ENCODE measurements around the gene GCNT4.

Gene GCNT4

DNA sequence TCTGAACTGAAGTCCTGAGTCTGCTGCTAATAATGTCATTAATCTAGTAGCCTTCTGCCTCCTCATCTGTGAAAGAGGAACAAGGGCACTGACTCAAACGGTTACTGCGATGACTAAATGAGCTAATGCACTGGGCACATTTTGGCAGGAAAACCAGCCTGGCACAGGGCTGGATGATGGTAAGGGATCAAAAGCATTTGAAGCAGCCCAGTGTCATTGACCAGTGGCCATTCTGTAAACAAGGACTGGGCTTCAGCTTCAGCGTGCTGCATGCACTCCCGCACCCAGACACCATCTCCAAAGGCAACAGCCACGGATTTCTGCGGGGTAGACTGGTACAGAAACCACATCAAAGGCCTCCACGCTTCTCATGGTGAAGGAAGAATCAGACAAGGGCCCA is 8.0 kb downstream of the GCNT4 start:
- no peak for TF ChIP-seq FOXP2 (optimal IDR thresholded peaks at IDR 0.05; ENCODE audit: borderline replicate concordance, extremely low read depth, extremely low read length, insufficient read depth)
- no peak for TF ChIP-seq TAF1 (IDR thresholded peaks at IDR 0.05; ENCODE audit: borderline replicate concordance, insufficient read depth, low read length)
- TF ChIP-seq POLR2AphosphoS5 (IDR thresholded peaks at IDR 0.05; ENCODE audit: low read depth, low read length): no peak
- TF ChIP-seq, protein P1, sequence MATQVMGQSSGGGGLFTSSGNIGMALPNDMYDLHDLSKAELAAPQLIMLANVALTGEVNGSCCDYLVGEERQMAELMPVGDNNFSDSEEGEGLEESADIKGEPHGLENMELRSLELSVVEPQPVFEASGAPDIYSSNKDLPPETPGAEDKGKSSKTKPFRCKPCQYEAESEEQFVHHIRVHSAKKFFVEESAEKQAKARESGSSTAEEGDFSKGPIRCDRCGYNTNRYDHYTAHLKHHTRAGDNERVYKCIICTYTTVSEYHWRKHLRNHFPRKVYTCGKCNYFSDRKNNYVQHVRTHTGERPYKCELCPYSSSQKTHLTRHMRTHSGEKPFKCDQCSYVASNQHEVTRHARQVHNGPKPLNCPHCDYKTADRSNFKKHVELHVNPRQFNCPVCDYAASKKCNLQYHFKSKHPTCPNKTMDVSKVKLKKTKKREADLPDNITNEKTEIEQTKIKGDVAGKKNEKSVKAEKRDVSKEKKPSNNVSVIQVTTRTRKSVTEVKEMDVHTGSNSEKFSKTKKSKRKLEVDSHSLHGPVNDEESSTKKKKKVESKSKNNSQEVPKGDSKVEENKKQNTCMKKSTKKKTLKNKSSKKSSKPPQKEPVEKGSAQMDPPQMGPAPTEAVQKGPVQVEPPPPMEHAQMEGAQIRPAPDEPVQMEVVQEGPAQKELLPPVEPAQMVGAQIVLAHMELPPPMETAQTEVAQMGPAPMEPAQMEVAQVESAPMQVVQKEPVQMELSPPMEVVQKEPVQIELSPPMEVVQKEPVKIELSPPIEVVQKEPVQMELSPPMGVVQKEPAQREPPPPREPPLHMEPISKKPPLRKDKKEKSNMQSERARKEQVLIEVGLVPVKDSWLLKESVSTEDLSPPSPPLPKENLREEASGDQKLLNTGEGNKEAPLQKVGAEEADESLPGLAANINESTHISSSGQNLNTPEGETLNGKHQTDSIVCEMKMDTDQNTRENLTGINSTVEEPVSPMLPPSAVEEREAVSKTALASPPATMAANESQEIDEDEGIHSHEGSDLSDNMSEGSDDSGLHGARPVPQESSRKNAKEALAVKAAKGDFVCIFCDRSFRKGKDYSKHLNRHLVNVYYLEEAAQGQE (IDR thresholded peaks at IDR 0.05; ENCODE audit: insufficient read depth in 1 of 2, low read depth in 2 of 2, low read length in 2 of 2): no peak
- no peak for TF ChIP-seq SIN3A (IDR thresholded peaks at IDR 0.05; ENCODE audit: borderline replicate concordance, insufficient read depth, low read length)

DNA sequence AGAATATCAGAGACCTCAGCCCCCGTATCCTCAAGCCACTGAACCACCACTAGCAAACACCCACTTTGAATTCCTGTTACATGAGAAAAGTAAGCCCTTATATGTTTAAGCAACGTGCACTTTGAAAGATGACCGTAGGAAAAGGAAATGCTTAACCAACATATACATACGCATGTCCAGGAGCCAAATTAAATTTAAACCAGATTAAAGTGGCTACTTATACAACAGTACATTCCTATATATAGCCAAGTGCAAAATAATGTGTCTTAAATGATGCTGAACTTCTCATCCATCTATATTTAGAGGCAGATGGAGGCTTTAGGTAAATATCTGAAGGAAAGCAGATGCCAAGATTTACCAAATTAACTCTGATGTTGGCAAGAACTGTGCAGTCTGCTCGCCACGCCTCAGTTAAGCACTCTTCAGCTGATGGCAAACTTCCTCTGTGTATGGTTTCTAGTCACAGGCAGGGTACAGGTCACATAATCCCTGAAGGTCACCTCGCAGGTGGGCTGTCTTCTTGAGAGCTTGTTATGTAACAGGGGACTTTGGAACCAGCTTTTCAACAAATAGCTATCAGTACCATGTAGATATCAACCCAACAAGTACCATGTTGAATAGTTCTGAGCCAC is 8.6 kb downstream of the GCNT4 start:
- TF ChIP-seq FOXP2 (optimal IDR thresholded peaks at IDR 0.05; ENCODE audit: borderline replicate concordance, extremely low read depth, extremely low read length, insufficient read depth) (no peak), TAF1 (IDR thresholded peaks at IDR 0.05; ENCODE audit: borderline replicate concordance, insufficient read depth, low read length) (no peak), SIN3A (IDR thresholded peaks at IDR 0.05; ENCODE audit: borderline replicate concordance, insufficient read depth, low read length) (no peak), POLR2AphosphoS5 (IDR thresholded peaks at IDR 0.05; ENCODE audit: low read depth, low read length) (no peak)
- TF ChIP-seq, protein P1 (IDR thresholded peaks at IDR 0.05; ENCODE audit: insufficient read depth in 1 of 2, low read depth in 2 of 2, low read length in 2 of 2): no peak

DNA sequence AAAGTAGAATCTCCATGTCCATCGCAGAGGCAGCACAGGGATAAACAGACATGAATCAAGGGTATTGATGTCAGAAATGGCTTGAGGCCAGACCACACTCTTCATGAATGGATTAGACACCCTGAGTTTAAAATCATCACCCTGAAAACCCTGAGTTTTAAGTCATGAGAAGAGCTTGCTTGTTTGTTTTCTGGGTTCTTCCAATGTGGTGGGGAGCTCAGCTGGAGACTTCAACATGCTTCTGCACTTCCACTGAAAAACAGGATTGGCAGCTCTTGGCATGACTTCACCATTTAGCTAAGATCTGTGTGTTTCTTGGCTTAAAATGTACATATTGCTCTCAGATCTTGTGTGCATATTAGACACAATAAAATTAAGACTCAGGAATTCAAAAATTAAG is 9.8 kb downstream of the GCNT4 start:
- TF ChIP-seq FOXP2 (optimal IDR thresholded peaks at IDR 0.05; ENCODE audit: borderline replicate concordance, extremely low read depth, extremely low read length, insufficient read depth) (no peak), POLR2AphosphoS5 (IDR thresholded peaks at IDR 0.05; ENCODE audit: low read depth, low read length) (no peak), TAF1 (IDR thresholded peaks at IDR 0.05; ENCODE audit: borderline replicate concordance, insufficient read depth, low read length) (no peak), SIN3A (IDR thresholded peaks at IDR 0.05; ENCODE audit: borderline replicate concordance, insufficient read depth, low read length) (no peak)
- TF ChIP-seq, protein P1 (IDR thresholded peaks at IDR 0.05; ENCODE audit: insufficient read depth in 1 of 2, low read depth in 2 of 2, low read length in 2 of 2): no peak

DNA sequence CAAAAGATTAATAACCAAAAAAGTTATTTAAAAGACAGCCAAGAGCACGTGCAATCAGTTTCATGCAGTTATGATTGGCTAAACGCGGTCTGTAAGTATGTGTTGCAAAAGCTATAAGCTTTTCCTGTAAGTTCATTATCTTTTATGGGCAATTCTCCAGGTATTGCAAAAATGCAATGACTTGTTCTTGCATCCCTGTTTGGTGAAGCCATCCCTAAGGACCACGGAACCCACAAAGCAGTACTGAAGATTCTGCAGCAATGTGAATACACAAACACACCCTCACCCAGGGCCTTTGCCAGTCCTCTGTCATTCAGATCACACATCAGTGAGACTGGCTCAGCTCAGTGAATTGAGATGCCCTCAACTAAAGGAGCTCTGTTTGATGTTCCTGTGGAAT is 11.4 kb downstream of the GCNT4 start:
- TF ChIP-seq SIN3A (IDR thresholded peaks at IDR 0.05; ENCODE audit: borderline replicate concordance, insufficient read depth, low read length) (no peak), TAF1 (IDR thresholded peaks at IDR 0.05; ENCODE audit: borderline replicate concordance, insufficient read depth, low read length) (no peak), FOXP2 (optimal IDR thresholded peaks at IDR 0.05; ENCODE audit: borderline replicate concordance, extremely low read depth, extremely low read length, insufficient read depth) (no peak), POLR2AphosphoS5 (IDR thresholded peaks at IDR 0.05; ENCODE audit: low read depth, low read length) (no peak)
- TF ChIP-seq, protein P1 (IDR thresholded peaks at IDR 0.05; ENCODE audit: insufficient read depth in 1 of 2, low read depth in 2 of 2, low read length in 2 of 2): no peak

All from PFSK-1 (cell line).